ENCODE results near the gene IL17F.
"Not testable (repeated sequence)": the region's sequence is repeated elsewhere in the genome, so short reads cannot be mapped to it uniquely, and the experiment has no call there.

IL17F gene

DNA sequence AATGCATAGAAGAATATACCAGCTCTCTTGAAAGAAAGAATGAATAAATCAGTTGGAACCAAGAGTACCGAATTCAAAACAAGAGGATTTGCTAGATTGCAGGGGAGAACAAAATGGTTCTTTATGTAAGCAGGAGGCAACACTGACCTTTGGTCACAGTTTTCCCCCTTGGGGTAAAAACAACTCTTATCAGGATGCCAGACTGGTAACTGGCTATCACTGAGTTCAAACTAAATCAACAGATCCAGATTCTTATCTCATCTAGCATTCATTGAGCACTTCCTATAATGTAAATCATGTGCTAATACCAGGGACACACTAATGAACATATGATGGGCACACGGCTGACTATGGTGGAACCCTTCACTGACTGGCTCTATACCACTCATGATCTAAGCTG, 4.8 kb upstream of the IL17F start:
- DNase-seq, result no peak

DNA sequence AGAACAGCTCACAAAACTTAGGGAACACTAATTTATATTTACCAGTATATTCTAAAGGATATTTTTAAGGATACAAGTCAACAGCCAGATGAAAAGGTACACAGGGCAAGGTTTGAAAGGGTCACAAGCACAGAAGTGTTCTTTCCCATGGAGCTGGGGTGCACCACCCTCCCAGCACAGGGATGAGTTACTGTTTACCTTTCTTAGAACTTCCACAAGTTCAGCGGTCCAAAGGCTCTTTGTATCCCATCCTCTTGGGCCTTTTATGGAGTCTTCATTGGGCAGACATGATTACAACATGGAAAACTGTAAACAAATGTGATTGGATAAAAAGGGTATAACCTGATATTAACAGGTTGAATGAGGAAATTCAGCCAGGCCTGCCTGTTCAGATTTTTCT, 1.1 kb upstream of the IL17F start:
- no peak for DNase-seq

DNA sequence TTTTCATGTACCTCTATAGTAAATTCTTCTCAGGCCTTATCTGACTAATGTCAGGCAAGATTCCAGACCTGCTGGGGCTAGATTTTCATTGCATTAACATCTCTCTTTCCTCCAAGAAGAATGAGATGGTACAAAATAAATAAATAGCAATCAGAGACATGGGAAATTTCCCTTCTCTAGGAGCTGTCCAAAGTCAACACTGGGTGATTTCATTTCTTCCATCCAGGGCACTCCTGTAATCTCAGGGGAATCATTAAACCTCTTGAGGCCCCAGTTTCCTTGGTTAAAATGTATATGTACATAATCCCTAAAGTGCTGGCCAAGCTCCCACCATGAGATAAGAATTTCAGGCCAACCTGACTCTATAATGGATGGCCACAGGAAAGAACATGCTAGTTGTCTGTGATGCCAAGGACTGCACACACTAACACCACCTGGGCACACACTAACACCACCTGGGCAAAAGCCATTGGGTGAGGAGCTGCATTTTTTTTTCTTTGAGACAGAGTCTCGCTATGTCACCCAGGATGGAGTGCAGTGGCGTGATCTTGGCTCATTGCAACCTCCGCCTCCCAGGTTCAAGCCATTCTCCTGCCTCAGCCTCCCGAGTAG, 912 bp downstream of the IL17F start:
- no peak for DNase-seq

- DNase-seq, result no peak
Observed at GRCh38 chr6:52241819-52242218, 2.5 kb downstream of the IL17F start.

GRCh38 chr6:52233975-52234823, 10.1 kb downstream of the IL17F start:
- DNase-seq, result peak in 1 of 56 donors; percentile 1

DNA sequence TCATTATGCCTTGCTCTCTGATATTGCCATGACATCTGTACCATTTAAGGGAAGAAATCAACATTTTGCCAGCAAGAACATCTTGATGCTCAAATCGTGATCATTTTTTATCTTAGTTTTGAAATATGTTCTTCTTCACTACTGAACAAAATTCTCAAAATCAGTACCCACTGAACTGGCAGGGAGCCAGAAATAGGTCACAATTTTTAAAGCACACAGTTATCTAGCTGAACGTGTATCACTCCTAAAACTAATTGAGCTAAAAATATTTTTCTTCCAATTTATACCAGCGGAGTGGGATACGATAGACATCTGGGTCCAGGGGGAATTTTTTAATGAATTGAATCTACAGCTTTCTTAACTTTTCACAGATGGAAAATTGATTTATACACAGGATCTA, 11.3 kb downstream of the IL17F start:
- DNase-seq, result peak in 1 of 56 donors; percentile 22

DNA sequence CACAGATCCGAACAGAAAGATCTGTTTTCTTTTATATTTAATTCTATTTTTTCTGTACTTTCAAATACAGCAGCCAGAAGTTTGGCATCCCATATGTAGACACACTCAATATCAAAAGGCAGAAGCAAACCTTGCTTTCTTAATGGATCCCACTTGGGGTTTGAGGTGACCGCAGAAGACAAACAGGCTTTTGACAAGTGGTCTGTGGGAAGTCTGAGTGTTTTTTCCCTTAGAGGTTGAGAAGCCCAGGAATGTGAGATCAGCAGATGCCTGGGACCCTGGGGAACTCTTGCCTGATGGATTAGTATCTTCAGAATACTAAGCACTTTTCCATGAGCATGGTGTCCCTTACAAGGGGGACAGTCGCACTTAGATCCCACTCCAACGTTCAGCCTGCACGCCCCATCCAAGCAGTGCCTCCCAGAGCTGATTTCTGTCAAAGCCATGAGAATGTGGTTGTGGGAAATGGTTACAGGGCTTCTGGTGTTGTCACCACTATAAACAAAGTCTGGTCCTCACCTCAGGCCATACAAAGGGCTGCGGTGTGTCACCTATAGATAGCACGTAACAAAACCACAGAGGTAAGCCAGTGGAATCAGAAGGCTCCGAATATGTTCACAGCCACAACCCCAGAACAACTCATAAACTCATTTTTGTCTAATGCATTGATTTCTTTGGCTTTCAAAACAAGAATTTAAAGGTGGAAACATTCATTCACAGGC, 12.7 kb downstream of the IL17F start:
- no peak for DNase-seq

GRCh38 chr6:52230685-52231084, 13.6 kb downstream of the IL17F start:
- DNase-seq, result no peak

DNA sequence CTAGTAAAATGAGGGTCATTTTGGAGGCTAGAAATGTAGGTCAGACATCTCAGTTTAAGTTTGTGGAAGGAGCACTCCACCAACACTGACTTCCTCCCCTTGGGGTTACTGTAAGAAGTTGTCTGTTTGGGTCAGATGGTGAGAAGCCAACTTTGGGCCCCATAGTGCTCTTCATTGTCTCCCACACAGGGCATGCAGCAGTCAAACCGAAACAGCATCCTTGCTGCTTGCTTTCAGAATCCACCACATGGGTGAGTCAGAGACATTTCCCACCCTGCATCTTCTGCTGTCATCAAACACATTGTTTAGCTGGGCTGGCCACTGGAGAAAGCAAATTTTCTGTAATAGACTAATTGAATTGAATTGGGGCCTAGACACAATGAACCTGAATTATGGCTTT, 16.8 kb downstream of the IL17F start:
- no peak for DNase-seq

DNA sequence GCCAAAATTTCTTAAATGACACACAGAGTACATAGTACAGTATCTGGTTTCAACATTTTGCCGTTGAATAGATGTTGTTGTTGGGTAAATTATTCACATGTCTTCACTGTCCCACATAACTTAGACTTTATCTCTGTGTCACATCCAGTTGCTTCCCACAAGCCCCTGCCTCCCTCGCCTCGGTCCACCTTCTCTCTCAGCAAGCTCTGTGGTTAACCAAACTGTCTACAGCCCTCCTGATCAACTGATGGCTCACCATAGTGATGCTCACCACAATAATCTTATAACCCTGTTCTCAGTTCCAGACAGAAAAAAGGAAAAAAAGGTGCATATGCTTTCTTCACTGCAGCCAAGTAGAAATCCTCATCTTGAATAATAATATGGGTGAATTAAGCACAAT, 23.0 kb downstream of the IL17F start:
- DNase-seq, result no peak

GRCh38 chr6:52217761-52218160, 26.5 kb downstream of the IL17F start:
- no peak for DNase-seq

- DNase-seq, result no peak
Observed at GRCh38 chr6:52216932-52217575, 27.2 kb downstream of the IL17F start.

- no peak for DNase-seq
Observed at GRCh38 chr6:52215787-52216186, 28.5 kb downstream of the IL17F start.

DNA sequence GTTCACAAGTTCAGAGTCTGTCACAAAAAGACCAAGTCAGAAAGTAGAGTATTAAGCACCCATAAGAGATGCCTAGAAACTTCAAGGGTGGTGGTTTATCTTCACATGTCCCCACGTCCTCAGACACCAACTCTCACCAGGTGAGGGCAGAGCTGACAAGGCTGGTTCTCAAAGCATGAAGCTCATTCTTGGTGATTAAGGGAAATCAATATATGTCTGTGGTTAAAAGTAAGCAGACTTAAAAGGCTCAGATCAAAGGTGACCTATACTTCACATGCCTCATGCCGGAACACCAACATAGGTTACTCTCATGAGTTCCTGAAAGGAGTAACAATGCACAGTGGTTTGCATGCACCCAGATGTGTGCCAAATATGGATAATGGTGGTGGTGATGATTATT, 31.2 kb downstream of the IL17F start:
- DNase-seq, result no peak

DNA sequence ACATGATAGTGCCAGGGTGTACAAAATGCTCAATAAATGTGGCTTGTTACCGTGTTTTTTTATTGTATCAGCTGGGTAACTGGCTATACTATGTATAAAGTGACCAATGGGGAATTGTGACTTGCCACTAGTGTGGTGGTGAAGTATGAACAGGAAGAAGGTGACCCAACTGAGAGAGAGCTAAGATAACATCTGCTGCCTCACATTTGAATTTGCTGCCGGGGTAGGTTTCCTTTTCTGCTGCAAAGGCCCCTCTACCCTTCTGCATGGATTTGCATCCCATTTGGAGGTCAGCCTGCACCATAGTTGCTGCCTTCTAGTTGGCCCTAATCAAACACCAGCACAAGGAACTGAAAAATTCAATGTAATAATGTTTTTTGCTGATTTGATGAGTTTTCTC, 34.1 kb downstream of the IL17F start:
- no peak for DNase-seq

DNA sequence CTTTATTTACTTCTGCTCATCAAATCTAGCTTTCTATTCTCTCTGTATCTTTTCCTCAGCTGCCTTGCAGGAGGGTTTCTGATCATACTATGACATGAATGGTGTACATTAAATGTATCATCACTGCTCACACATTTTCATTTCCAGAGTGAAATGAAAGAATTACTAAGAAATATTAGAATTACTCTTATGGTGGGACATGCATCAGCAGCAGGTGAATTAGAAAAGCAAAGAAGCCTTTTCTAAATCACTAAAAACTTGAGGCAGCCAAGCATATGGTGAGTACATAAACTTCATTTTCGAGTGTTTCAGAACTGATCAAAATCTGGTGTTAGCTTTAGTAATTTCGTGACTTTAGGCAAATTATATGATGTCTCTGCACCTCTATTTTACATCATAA, 34.5 kb downstream of the IL17F start:
- no peak for DNase-seq

DNA sequence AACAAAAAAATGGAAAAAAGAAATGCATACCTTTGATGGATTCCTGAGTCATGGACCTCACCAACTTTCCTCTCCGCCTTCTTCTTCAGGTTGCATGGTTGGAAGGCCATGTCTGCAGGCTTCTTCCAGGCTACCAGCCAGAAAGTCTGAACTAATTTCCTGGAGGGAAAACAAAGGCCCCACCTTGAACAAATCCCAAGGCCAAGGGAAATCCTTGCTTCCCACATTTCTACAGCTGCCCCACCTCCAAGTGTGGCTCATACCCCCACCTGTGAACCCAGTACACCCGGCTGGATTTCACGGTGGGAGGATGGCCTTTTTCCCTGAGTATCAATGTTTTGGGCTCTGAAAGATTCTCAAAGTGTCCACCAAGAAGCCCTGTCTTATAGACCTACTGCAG, 35.7 kb downstream of the IL17F start:
- DNase-seq, result no peak

DNA sequence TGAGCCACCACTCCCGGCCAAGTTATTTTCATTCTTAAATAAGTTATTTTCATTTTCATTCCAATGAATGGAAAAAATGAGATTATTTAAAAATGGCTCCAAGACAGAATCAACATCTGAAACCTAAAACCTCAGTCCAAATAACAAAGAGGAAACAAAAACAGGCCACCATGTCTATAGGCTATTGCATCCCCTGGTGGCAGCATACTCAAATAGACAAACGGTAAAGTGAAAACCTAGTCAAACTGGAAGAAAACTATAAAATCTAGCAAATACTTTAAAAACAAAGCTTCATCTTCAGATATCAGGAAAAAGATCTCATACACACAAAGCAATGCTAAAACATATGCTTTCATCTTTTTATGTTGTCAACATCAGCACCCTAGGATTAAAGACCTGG, 37.2 kb downstream of the IL17F start:
- DNase-seq, result no peak

DNA sequence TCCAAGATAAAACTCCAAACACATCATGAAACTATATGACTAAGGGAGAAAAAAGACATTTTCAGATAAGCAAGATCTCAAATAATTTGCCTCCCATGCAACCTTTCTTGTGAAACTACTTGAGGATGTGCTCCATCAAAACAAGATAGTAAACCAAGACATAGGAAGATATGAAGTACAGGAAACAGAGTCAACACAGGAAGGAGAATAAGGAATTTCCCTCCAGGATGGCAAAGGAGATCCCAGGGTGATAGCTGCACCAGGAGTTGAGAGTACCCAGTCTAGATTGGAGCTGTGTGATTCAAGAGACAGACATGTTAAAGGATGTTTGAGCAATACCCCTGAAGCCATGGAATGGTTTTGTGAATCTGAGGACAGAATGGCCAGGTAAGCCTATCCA, 42.8 kb downstream of the IL17F start:
- DNase-seq, result no peak

- DNase-seq, result no peak
Observed at GRCh38 chr6:52201046-52201445, 43.3 kb downstream of the IL17F start.

GRCh38 chr6:52200088-52200487, 44.2 kb downstream of the IL17F start:
- DNase-seq, result not testable (repeated sequence)

- DNase-seq, result no peak
Observed at GRCh38 chr6:52195886-52196285, 48.4 kb downstream of the IL17F start.
